Hair follicular keratinocyte (primary cell): ENCODE measurements around the gene FAM72C. TPM values are rescaled to one million over a fixed set of nuclear protein-coding genes. Genes with fewer than 3 reads are reported as not detected.

Experiments
- total RNA-seq: library from RNA; depleted of rRNA; stranded (reverse); fragments of >200 nt; gene quantifications from 2 replicates; pipeline ENCODE4 v1.2.3, GENCODE V29; 2015

Gene FAM72C
- 1.2 and 5.9 TPM in 2 replicates for total RNA-seq

DNA sequence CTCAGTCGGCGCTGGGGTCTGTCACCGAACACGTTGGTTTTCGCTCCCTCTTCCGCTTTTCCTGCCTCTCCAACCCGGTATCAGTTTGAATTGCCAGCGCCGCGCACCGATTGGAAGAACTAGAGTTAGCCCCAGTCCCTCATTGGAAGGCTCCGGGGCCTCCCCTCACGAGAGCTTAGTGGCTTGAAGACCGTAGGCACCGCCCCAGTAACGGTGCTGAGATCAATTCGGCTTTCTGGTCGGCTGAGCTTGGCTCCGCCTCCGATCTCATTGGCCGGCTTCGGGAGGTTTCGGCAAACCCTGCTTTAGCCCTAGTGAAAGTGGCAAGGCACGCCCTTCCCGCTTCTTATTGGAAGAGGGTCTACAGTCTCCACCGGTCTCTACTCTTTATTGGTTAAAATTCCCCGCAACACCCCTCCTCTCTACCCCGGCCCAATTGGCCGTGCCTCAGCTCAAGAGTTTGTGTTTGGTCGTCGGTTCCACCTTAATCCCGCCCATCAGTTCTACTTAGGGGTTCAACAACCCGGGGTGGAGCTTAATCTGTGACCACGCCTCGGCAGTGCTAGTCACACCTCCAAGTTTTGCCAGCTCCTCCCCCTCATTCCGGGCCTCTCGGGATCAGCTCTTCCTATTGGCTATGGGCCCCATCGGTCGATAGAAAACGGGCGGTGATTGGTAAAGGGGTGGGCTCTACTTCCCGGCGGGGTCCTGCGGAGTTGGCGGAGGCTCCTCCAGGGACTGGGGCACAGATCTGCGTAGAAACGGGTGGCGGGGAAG is at the start of gene FAM72C:
TSS of gene FAM72C (minus strand) at position 63 of the 777 bp plus-strand sequence. CDS start 845 bp downstream, outside the sequence.

